ENCODE measurements around the gene AQR.
"Not testable (repeated sequence)": the region's sequence is repeated elsewhere in the genome, so short reads cannot be mapped to it uniquely, and the experiment has no call there.

Gene AQR

GRCh38 chr15:34810443-34811129 lies 159.0 kb downstream of the AQR start:
- no peak for DNase-seq

- no peak for DNase-seq
Observed at GRCh38 chr15:34809186-34809585, 160.4 kb downstream of the AQR start.

DNA sequence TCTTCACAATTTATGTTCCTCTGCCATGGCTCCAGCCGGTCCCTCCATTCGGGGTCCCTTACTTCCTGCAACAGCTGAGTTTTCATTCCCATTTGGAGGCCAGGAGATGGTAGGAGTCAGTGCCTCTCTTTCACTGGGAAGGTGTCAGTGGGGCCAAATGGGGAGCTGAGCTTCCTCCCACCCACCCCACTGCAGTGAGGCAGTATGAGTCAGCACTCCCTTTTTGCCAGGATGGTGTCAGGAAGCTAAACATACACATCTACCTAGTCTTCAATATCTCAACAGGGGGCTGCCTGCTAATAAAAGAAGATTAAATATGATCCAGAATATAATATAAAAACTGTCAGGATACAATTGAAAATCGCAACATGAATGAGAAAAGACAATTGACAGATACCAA lies 161.5 kb downstream of the AQR start:
- DNase-seq = no peak

GRCh38 chr15:34807241-34807640 lies 162.3 kb downstream of the AQR start:
- not testable (repeated sequence) for DNase-seq

- no peak for DNase-seq
Observed at GRCh38 chr15:34804776-34805175, 164.8 kb downstream of the AQR start.

- no peak for DNase-seq
Observed at GRCh38 chr15:34804113-34804512, 165.4 kb downstream of the AQR start.

- DNase-seq = no peak
Observed at GRCh38 chr15:34802803-34803750, 166.5 kb downstream of the AQR start.

- no peak for DNase-seq
Observed at GRCh38 chr15:34802371-34802770, 167.2 kb downstream of the AQR start.
